Left lobe of liver (tissue), 2 donors: ENCODE measurements around the gene PRKCA. TPM values are rescaled to one million over a fixed set of nuclear protein-coding genes. Genes with fewer than 3 reads are reported as not detected.
"Not testable (repeated sequence)": the region's sequence is repeated elsewhere in the genome, so short reads cannot be mapped to it uniquely, and the experiment has no call there.

Experiments
- ATAC-seq: fragments of 200-7000 bp; cut with Tn5 transposase; one replicate; pipeline ENCODE4 v1.9.1; 2020; ENCODE audit warnings: mild to moderate bottlenecking, moderate library complexity
- DNase-seq: peaks from one replicate; pipeline ENCODE4 v3.0.0-alpha.2; 2020; ENCODE audit warnings: low spot score
- total RNA-seq: library from RNA; stranded (reverse); gene quantifications from one replicate; pipeline ENCODE4 v1.2.1, GENCODE V29; 2021
- donor health status: DM: no; HTN: no; CAD: no; lungs with moderate emphysema.
- donor health status: DM: no; HTN: yes; CAD: no.

Gene PRKCA
- total RNA-seq, 1 donor from 2014 or later = 21.2 TPM

- DNase-seq (no peak), ATAC-seq (no peak)
Measured at GRCh38 chr17:66585472-66585871, 283.1 kb downstream of the PRKCA start.

- DNase-seq (no peak), ATAC-seq (no peak)
Measured at GRCh38 chr17:66589892-66590291, 287.5 kb downstream of the PRKCA start.

- DNase-seq (no peak), ATAC-seq (no peak)
Measured at GRCh38 chr17:66593116-66593515, 290.7 kb downstream of the PRKCA start.

GRCh38 chr17:66595893-66596292 lies 293.5 kb downstream of the PRKCA start:
- ATAC-seq = no peak
- no peak for DNase-seq

- ATAC-seq (no peak), DNase-seq (no peak)
Measured at GRCh38 chr17:66602659-66603384, 300.4 kb downstream of the PRKCA start.

GRCh38 chr17:66604376-66604775 lies 302.0 kb downstream of the PRKCA start:
- no peak for ATAC-seq

GRCh38 chr17:66605541-66605940 lies 303.1 kb downstream of the PRKCA start:
- ATAC-seq (no peak), DNase-seq (no peak)

More at GRCh38 chr17:66604376-66604775, 302.0 kb downstream of the PRKCA start:
- DNase-seq = no peak

GRCh38 chr17:66610361-66611133 lies 308.1 kb downstream of the PRKCA start:
- no peak for DNase-seq
- ATAC-seq = peak; percentile 21

GRCh38 chr17:66611397-66611796 lies 309.0 kb downstream of the PRKCA start:
- ATAC-seq = no peak
- DNase-seq = no peak

GRCh38 chr17:66612993-66613392 lies 310.6 kb downstream of the PRKCA start:
- DNase-seq (no peak), ATAC-seq (no peak)

GRCh38 chr17:66614469-66614868 lies 312.1 kb downstream of the PRKCA start:
- ATAC-seq (no peak), DNase-seq (no peak)

- DNase-seq (no peak), ATAC-seq (no peak)
Measured at GRCh38 chr17:66619206-66619605, 316.8 kb downstream of the PRKCA start.

GRCh38 chr17:66620528-66620927 lies 318.1 kb downstream of the PRKCA start:
- DNase-seq (no peak), ATAC-seq (no peak)

GRCh38 chr17:66624630-66625029 lies 322.2 kb downstream of the PRKCA start:
- not testable (repeated sequence) for ATAC-seq, DNase-seq

- no peak for DNase-seq
- ATAC-seq = peak; percentile 93
Measured at GRCh38 chr17:66625311-66625767, 322.9 kb downstream of the PRKCA start.

- DNase-seq (no peak), ATAC-seq (no peak)
Measured at GRCh38 chr17:66627985-66628384, 325.6 kb downstream of the PRKCA start.

- DNase-seq (no peak), ATAC-seq (no peak)
Measured at GRCh38 chr17:66629762-66630161, 327.3 kb downstream of the PRKCA start.

- DNase-seq (no peak), ATAC-seq (no peak)
Measured at GRCh38 chr17:66630379-66630778, 328.0 kb downstream of the PRKCA start.

GRCh38 chr17:66630828-66631472 lies 328.5 kb downstream of the PRKCA start:
- DNase-seq (no peak), ATAC-seq (peak; percentile 55)

GRCh38 chr17:66632731-66633130 lies 330.3 kb downstream of the PRKCA start:
- ATAC-seq = no peak
- no peak for DNase-seq

- ATAC-seq (no peak), DNase-seq (no peak)
Measured at GRCh38 chr17:66633317-66633965, 331.0 kb downstream of the PRKCA start.
